Sigmoid colon (tissue), 4 donors: Measurements from ENCODE around the gene MMP25.
A peak's percentile ranks its signal among the peaks of the same experiment; 100 is the strongest.

Experiments
- CTCF ChIP-seq, 4 experiments: fragments of 450-650 bp in 3 of 4; fragments of 200-600 bp in 1 of 4; IDR thresholded peaks; one replicate each; pipeline ENCODE4 v1.5.1; 2016 to 2019; ENCODE audit warnings: antibody characterized with exemption in 4 of 4, mild to moderate bottlenecking in 3 of 4, moderate library complexity in 2 of 4
- EP300 ChIP-seq, 4 donors: sonication (generic); formaldehyde crosslinking; IDR thresholded peaks; one replicate each; pipeline ENCODE4 v1.6.1; 2017; ENCODE audit warnings: antibody characterized with exemption in 4 of 4
- POLR2A ChIP-seq, 2 donors: fragments of 450-650 bp; IDR thresholded peaks; one replicate each; pipeline ENCODE4 v1.6.1; 2016; ENCODE audit warnings: antibody characterized with exemption in 2 of 2, mild to moderate bottlenecking in 2 of 2, moderate library complexity in 2 of 2
- POLR2AphosphoS5 ChIP-seq, 4 donors: sonication (generic); formaldehyde crosslinking; IDR thresholded peaks; one replicate each; pipeline ENCODE4 v1.6.1; 2017; ENCODE audit warnings: antibody characterized with exemption in 4 of 4

GRCh38 chr16:3020604-3021448, 25.5 kb upstream of the MMP25 start:
- peak in 2 of 4 donors; percentile 57 to 80 for TF ChIP-seq EP300 (IDR thresholded peaks at IDR 0.05)
- TF ChIP-seq POLR2A (IDR thresholded peaks at IDR 0.05): no peak
- TF ChIP-seq CTCF (IDR thresholded peaks at IDR 0.05): no peak
- peak; percentile 49 to 90 (median 70) for TF ChIP-seq POLR2AphosphoS5 (IDR thresholded peaks at IDR 0.05)
